Endothelial cell of umbilical vein (primary cell): ENCODE measurements around the gene TRERF1. TPM values are rescaled to one million over a fixed set of nuclear protein-coding genes. Genes with fewer than 3 reads are reported as not detected.

Experiments
- BruUV-seq: library from RNA; stranded (reverse); fragments of 400-500 nt; replicated peaks from 2 replicates; lab custom pipeline; 2021; lab: Mats Ljungman, UMichigan
- CTCF ChIA-PET: fragments of 300-600, 350-600 bp; sonication (Branson Sonifier 250); formaldehyde crosslinking; loops from one replicate; lab custom pipeline; 2021; ENCODE audit warnings: antibody characterized with exemption, inconsistent platforms; lab: Charles Lee
- POLR2A ChIA-PET: fragments of 300-600, 350-600 bp; sonication (Branson Sonifier 250); formaldehyde crosslinking; loops from one replicate; lab custom pipeline; 2021; ENCODE audit warnings: antibody characterized with exemption, inconsistent platforms; lab: Charles Lee
- DNase-seq: peaks from one replicate; pipeline ENCODE4 v3.0.0-alpha.2; 2011; ENCODE audit warnings: low read depth, low spot score
- FAIRE-seq: peaks from 2 replicates; lab custom pipeline; 2011; peaks lifted over from hg19 to GRCh38; lab: Jason Lieb, UNC
- H2AFZ ChIP-seq: 2 replicates; pipeline ENCODE4 v1.6.0; 2012; ENCODE audit warnings: low read depth, low read length, control low read depth, inconsistent platforms
- H3K27ac ChIP-seq: 2 replicates; pipeline ENCODE4 v1.5.1; 2011; ENCODE audit warnings: low read depth, mild to moderate bottlenecking, control low read depth, low read length, moderate library complexity; ENCODE audit not compliant: insufficient read depth
- H3K27me3 ChIP-seq, 2 experiments: 2 replicates each; pipeline versions ENCODE4 v1.6.0 to v1.6.1; 2011; ENCODE audit warnings: low read length in 2 of 2, mixed read lengths in 1 of 2; ENCODE audit not compliant: control insufficient read depth in 2 of 2, insufficient read depth in 2 of 2
- H3K36me3 ChIP-seq, 2 experiments: 2 replicates in 1 of 2; 3 replicates in 1 of 2; pipeline ENCODE4 v1.5.1; 2011; ENCODE audit warnings: low read length in 2 of 2, mild to moderate bottlenecking in 1 of 2, moderate library complexity in 1 of 2; ENCODE audit not compliant: control insufficient read depth in 2 of 2, insufficient read depth in 2 of 2; ENCODE audit errors: extremely low read depth in 1 of 2
- H3K4me1 ChIP-seq: 3 replicates; pipeline ENCODE4 v1.5.1; 2011; ENCODE audit warnings: mild to moderate bottlenecking, low read length; ENCODE audit not compliant: control insufficient read depth, insufficient read depth; ENCODE audit errors: extremely low read depth
- H3K4me2 ChIP-seq: 2 replicates; pipeline ENCODE4 v1.6.1; 2011; ENCODE audit warnings: low read length, control low read depth, mixed read lengths; ENCODE audit not compliant: insufficient read depth
- H3K4me3 ChIP-seq, 3 experiments: fragments of 200-600 bp in 1 of 3; sonication (generic), shearing (Covaris generic) in 1 of 3; replicated peaks in 1 of 3; 2 replicates each; pipeline ENCODE4 v1.5.1; 2011 to 2016; ENCODE audit warnings: control low read depth in 3 of 3, low read length in 3 of 3, mild to moderate bottlenecking in 2 of 3, inconsistent platforms in 1 of 3, low read depth in 1 of 3, moderate library complexity in 1 of 3; ENCODE audit not compliant: insufficient read depth in 1 of 3
- H3K79me2 ChIP-seq: 2 replicates; pipeline ENCODE4 v1.6.0; 2012; ENCODE audit warnings: low read length, inconsistent platforms; ENCODE audit not compliant: control insufficient read depth, insufficient read depth
- H3K9ac ChIP-seq: replicated peaks from 2 replicates; pipeline ENCODE3; 2011; ENCODE audit warnings: low read length, control low read depth; ENCODE audit not compliant: insufficient read depth; ENCODE audit errors: extremely low read depth
- H3K9me1 ChIP-seq: replicated peaks from 3 replicates; pipeline ENCODE4 v1.6.0; 2011; ENCODE audit warnings: mild to moderate bottlenecking, low read length; ENCODE audit not compliant: control insufficient read depth, insufficient read depth; ENCODE audit errors: extremely low read depth
- H3K9me3 ChIP-seq: replicated peaks from 2 replicates; pipeline ENCODE4 v1.5.1; 2012; ENCODE audit warnings: low read length, inconsistent platforms; ENCODE audit not compliant: control insufficient read depth, insufficient read depth
- H4K20me1 ChIP-seq: replicated peaks from 2 replicates; pipeline ENCODE3; 2011; ENCODE audit warnings: mild to moderate bottlenecking, low read length; ENCODE audit not compliant: control insufficient read depth, insufficient read depth; ENCODE audit errors: extremely low read depth
- CTCF ChIP-seq, 2 donors: IDR thresholded peaks; 1 replicate in 1 of 2; 2 replicates in 1 of 2; pipeline ENCODE4 v1.5.1; 2011; ENCODE audit warnings: low read length in 2 of 2, mild to moderate bottlenecking in 2 of 2, moderate library complexity in 2 of 2, control low read depth in 1 of 2, inconsistent platforms in 1 of 2, low read depth in 1 of 2; ENCODE audit not compliant: insufficient read depth in 1 of 2; ENCODE audit errors: extremely low read depth in 1 of 2
- FOS ChIP-seq: IDR thresholded peaks from 2 replicates; pipeline ENCODE4 v1.6.1; 2011; ENCODE audit warnings: mild to moderate bottlenecking, low read length, moderate library complexity, borderline replicate concordance; ENCODE audit not compliant: insufficient read depth
- MAX ChIP-seq: IDR thresholded peaks from 2 replicates; pipeline ENCODE4 v1.6.1; 2011; ENCODE audit not compliant: insufficient read depth, insufficient read length
- MYC ChIP-seq: IDR thresholded peaks from one replicate; pipeline ENCODE4 v1.6.1; 2011; ENCODE audit warnings: mild to moderate bottlenecking, low read depth, low read length
- POLR2AphosphoS5 ChIP-seq: IDR thresholded peaks from 2 replicates; pipeline ENCODE4 v1.6.1; 2012; ENCODE audit warnings: low read depth, mild to moderate bottlenecking, control low read depth, low read length, moderate library complexity; ENCODE audit not compliant: insufficient read depth
- dilution Hi-C: fragments of 300-500 bp; cut with MboI; formaldehyde crosslinking; loops from one replicate; pipeline ENCODE4 v1.15.0; 2019; ENCODE audit warnings: low sequenced_read_pairs; ENCODE audit not compliant: extremely low pct_ligation_motif_present
- intact Hi-C: fragments of 100-400 bp; cut with micrococcal nuclease; formaldehyde crosslinking; loops from one replicate; pipeline ENCODE4 v1.10.0; 2022
- polyA plus RNA-seq, 4 experiments: library from polyadenylated mRNA; depleted of rRNA in 3 of 4; stranded (reverse) in 3 of 4; unstranded in 1 of 4; fragments of >200 nt; gene quantifications; 2 replicates each; pipeline versions ENCODE4 v1.2.1 to v1.2.3, GENCODE V29; 2011 to 2012; ENCODE audit warnings: missing spikeins in 1 of 4
- total RNA-seq: library from RNA; stranded (reverse); gene quantifications from 2 replicates; pipeline ENCODE4 v1.2.3, GENCODE V29; 2021

Gene TRERF1
- total and polyA plus RNA-seq, 2 donors (not counting 3 experiments of a cell fraction or from before 2014, with no cell fraction given): 0.73 to 5.5 TPM

- Histone ChIP-seq H3K27ac (no peak overlapping the region), H3K9ac (no peak overlapping the region), H3K4me3 (no peak overlapping the region), H2AFZ (no peak overlapping the region), H3K4me1 (no peaks in the 10 kb centered on the region), H3K36me3 (no peaks in the 10 kb centered on the region), H3K27me3 (no peaks in the 10 kb centered on the region), H4K20me1 (no peaks in the 10 kb centered on the region), H3K79me2 (no peaks in the 10 kb centered on the region), H3K9me1 (no peaks in the 10 kb centered on the region), H3K4me2 (no peak overlapping the region), H3K9me3 (no peaks in the 10 kb centered on the region)
- CTCF ChIA-PET: no interaction called here
- no TSS peak for BruUV-seq
- dilution Hi-C loops (no loop called here), intact Hi-C loops (no loop called here)
- POLR2A ChIA-PET: no interaction called here
- no peak for TF ChIP-seq POLR2AphosphoS5
- no peak for TF ChIP-seq FOS
- no peak for TF ChIP-seq CTCF (IDR thresholded peaks at IDR 0.05; ENCODE audit: extremely low read depth in 1 of 2, insufficient read depth in 1 of 2, low read depth in 1 of 2, low read length in 2 of 2)
- TF ChIP-seq MAX: no peak
- TF ChIP-seq MYC: no peak
- DNase-seq (no peak), FAIRE-seq (no peak)
These were observed 179.6 kb downstream of the TRERF1 start for GRCh38 chr6:42271834-42272805.
